Measurements from ENCODE around the gene PAX1. TPM values are rescaled to one million over a fixed set of nuclear protein-coding genes. Genes with fewer than 3 reads are reported as not detected.

The PAX1 gene
- polyA plus RNA-seq (2013, experiment 1 of 2; ENCODE audit: insufficient read length): 0.87 TPM
- 0.92 TPM for polyA plus RNA-seq (2013, experiment 2 of 2; ENCODE audit: insufficient read length)

DNA sequence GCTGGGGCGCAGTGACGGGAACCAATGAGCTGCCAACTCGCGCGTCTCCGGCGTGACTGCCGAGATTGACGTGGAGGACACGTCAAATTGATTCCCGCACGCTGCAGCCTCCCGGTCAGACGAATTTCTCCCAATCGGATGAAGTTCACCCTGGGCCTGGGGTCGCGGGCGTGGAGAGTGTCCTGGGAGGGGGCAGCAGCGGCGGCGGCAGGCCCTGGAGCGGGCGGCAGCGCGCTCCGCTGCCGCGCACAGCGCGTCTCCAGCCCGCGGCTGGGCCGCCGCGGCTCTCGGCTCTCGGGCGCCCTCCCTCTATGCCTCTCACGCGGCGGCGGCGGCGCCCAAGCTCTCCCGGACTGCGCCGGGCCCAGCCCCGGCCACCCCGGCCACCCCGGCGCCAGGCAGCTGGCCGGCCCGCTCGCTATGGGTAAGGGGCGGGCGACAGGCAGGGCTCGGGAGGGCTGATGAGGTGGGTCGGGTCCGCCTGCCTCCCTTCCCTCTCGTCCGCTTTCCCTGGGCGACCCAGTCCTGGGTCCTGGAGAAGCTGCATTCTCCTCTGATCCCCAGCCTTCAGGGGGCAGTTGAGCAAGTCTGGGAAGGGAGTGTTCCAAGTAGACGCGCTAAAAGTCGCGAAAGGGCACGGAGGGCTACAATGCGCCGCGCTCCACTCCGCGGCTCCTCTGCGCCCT is at the start of gene PAX1:
TSS of gene PAX1 (plus strand) at position 90 of the 686 bp plus-strand sequence. CDS start at position 139, 49 bp downstream.
- DNase-seq: peak; percentile 17

DNA sequence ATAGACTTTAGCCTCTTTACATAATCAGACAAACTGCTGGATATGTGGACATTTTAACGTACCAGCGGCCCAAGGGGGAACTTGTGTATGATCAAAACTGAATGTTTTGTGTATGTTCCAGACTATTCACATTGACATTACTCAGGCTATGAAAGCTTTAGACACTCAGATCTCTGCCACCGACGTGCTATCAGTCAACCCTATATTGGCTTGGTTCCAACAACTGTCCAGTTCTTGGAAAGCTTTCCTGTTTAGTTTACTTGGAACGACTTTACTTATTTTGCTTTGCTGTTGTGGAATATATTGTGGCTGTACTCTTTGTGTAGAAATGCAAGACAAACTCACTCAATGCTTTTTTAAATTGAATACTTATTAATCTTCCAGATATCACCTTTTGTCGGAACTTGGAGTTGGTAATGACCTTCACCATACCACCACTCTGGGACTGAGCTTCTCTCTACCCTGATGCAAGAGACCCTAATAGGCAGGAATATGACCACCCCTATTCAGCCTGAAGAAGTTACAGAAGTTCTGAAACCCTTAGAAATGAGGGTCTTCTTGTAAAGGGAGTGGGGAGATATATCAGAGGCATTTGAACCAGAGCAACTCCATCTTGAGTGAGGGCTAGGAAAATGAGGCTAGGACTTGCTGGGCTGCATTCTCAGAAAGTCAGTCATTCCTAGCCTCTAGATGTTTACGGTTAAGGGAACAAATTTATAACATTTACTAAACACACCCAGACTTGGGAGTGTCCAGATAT is 49.0 kb upstream of the PAX1 start:
- no peak for DNase-seq

DNA sequence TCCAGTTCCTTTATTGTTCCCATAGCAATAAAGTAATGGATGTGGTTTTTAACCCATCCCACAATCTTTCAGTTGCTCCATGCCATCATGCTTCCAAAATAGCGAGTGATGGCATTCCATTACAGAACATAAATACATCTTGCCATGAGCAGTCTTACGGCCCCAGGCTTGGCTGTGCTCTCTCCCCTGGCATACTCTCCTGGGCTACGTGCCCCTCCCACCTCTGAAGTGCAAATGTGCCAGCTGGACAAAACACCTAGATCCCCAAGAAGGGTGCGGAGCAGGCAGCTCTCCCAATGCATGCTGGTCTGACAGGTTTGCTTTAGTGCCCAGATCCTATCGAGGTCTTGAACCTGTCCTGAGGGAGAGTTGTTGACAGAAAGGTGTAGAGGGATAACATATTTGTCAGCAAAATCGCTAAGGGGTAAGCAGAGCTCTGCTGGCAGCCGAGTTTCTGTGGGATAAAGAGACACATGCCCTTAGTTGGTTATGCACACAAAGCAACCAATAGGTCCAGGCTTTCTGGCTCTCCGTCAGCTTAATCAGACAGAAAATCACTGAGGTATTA is 43.9 kb upstream of the PAX1 start:
- no peak for DNase-seq

DNA sequence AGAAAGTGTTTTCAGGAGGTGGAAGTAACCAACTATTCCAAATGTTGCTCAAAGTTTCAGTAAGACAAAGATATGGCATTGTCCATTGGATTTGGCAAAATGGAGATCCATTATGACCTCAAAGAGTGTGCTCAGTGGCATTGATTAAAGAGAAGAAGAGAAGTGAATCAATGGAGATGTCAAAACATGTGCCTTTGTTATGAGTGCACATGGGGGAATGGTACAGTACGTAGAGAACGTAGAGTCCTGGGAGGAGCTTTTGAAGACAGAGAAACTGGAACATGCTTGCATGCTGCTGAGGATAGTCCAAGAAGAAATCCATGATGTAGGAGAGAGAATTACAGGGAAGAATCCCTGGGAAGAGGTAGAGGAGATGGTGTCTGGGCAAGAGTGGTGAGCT is 42.0 kb upstream of the PAX1 start:
- no peak for DNase-seq

DNA sequence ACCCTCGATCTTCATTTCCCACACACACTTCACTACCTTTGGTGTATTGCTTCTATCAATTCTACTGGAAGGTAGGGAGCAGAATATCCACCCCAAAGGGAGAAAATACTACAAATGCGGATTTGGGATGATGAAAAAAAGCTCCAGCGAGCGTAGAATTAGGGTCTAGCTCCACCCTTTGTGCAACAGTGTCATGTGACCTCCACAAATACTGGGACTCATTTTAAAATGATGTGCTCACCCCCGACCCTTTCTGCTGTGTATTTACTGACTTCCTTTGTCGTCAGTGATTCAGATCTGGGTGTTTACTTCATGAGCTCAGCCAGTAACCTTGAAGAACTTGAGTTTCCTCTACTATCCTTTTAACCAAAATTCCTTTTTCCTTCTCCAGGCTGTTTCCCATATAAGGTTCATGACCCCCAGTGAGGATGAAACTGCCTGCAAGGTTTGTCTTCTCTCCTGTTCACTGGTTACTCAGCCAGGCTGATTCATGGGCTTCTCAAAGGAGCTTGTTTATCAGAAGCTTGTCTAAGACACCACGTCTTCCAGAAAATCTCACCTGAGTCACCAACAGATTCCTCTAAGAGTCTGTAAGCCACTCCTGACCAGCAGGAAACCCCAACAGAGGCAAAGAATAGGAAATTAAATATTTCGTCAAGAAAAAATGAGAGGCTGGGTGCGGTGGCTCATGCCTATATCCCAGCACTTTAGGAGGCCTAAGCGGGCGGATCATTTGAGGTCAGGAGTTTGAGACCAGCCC is 39.6 kb upstream of the PAX1 start:
- DNase-seq: no peak

DNA sequence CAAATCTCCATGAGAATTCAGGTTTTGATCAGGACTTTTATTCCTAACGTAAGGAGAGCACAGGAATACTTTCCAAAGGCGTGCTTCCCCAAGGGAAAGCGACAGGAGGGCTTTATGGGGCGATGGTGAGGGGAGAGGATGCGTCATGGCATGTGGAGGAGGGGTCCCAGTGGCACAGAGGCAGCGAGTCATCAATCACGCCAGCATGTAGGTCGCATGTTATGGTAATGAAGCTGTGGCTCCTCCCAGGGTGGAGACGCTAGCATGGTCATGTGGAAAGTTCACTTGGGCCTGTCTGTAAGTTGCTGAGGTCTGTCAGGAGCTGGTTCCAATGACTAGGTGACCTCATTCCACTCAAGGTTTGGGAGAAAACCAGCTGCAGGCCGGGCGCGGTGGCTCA is 35.3 kb upstream of the PAX1 start:
- DNase-seq: no peak

DNA sequence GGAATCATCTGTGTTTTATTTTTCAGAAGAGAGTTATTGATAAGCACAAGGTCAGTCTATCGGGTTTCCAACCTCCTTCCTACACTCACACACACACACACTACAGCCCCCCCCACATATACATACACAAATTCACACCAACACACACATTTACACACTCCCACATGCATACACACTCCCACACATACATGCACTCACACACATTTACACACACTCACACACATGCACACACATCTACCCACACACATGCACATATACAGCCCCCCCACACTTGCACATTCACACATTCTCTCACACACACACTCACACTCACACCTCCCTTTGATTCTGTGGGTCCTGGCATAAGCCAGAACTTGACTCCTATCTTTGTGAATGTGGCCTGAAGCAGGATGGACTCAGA is 34.5 kb upstream of the PAX1 start:
- DNase-seq: no peak

DNA sequence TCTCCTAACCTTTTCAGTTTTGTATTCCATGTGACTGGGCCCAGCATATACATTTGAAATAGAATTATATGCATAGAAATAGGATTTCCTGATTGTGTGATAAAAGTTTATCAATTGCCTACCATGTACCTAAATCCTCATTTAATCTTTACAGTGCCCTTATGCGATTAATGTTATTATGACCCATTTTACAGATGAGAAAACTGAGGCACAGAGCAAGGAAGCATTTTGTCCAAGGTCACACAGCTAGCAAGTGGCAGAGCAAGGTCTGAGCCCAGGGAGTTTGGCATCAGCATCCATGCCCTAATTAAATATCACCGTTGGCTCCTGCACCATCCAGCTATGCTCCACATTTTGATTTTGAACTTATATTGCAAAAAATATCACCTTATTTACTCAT is 28.2 kb upstream of the PAX1 start:
- DNase-seq: no peak

DNA sequence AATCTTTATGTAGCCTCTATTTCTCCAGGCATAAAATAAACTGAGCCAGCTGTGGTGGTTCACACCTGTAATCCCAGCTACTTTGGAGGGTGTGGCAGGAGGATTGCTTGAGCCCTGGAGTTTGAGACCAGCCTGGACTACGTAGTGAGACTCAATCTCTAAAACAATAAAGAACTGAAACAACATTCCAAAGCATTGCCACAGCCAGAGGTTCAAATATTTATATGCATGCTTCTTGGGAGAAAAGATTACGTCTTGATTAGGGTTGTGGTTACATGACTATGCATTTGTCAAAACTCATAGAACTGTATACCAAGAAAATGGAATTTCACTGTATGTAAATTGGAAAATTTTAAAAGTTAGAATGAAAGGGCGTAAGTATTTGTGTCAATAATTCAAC is 27.7 kb upstream of the PAX1 start:
- no peak for DNase-seq

DNA sequence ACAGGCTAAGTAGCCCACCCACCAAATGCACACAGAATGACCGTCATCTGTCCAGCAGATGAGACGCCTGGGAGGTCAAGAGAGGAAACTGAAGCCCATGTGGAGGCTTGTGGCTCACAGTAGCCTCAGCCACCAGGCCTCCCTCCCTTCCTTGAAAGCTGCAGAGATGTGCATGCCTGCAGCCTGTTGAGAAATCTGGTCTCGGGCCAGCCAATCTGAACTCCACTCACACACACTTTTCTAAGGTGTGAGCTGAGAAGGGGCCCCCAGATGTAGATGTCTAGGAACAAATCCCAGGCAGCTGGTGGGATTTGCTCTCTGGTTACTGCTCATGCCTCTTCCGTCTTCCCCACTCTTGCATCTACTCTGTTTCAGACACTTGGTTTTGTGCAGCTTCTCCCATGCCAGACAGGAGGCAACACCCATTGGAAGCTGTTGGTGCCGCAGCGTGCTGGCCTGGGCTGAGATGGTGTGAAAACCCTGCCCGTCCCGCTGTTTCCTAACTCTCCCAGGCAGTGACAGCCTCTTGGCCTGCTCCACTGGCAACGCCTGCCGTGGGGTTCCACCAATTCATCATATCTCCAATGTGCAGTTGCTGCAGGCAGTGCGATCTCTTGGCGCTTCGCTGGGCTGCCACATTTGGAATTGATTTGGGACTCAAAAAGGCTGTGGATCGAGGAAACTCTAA is 24.1 kb upstream of the PAX1 start:
- no peak for DNase-seq

DNA sequence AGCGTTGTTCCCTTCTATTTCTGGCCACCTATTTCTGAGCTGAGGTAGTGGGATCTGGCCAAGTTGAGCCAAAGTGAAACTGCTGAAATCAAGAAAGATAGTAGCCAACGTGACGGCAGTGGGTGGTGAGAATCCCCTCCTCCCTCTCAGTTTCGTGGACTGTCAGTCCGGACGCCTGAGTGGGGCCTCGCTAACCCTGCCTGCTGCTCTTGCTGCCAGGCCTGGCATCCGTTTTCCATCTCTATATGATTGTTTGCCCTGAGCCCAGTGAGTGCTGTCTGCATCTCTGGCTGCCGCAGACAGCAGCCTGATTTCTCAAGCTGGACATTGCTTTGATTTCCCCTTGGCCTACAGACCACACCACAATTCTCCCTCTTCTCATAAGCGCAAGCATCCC is 23.5 kb upstream of the PAX1 start:
- peak; percentile 28 for DNase-seq

DNA sequence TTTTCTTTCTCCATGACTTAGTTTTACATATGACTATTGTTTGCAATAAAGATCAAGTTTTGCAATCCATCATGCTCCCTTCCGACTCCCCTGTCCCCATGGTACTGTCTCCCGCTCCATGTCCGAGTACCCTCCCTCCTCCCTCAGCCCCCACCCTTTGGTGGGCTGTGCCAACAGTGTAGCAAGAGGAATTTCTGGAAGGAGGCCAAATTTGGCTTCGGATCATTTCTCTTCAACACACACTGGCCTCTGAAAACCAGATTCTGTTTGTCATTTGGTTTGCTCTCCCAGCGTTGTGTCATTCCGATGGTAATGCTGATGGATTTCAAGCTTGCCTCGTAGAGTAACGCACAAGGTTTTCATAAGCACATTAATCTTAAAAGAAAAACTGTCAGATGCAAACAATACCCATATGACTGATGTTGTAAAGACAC is 22.9 kb upstream of the PAX1 start:
- DNase-seq: peak; percentile 36

DNA sequence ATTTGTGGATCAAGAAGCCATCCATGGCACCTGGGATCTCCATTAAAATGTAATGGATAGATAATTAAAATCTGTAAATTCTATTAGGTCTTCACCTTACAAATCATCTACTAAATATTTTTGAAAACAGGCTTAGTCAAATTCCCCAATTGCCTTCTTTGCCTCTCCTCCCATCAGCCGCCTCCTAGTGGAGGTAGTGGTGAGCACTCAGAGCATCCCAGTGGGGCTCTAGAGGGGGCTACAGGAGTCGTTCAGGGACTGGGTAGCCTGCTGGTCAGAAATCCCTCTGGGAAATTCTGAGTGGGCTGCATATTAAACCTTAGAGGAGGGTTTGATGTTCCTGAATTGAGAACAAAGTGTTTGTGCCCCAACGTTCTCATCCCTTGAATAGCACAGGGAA is 20.8 kb upstream of the PAX1 start:
- DNase-seq: no peak

DNA sequence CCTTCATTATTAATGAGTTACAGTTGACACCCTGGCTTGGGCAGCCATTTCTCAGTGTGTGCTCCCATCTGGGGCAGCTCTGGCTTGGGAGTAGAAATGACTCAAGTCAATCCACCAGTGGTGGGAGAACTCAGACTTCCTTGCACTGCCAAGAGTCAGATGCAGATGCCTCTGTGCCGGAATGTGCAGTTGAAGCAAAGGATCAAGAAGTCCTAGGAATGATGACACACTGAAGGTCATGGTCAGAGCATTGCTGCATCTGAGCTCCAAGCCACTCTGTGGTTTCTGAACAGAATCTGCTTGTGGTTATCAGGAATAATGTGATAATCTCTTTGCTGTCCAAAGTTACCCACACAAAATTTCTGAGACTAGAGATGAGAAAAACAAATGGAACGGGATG is 19.5 kb upstream of the PAX1 start:
- peak; percentile 25 for DNase-seq

DNA sequence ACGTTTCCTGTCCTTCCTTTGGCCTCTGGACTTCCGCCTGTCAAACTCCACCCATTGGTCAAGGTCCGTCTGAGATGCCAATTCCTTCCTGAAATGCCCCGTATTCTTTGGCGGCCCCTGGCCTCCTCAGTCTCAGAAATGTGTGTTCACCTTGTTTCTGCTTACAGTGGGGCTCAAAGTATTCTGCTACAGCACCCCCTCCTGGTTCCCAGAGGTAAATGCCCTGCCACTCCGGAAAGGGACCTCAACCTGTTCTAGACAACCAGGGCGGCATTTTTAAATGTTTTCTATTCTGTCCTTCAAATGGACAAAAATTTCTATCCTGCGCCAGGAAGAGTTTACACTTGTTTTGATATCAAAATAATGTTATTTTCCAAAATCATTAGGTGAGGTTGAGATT is 12.1 kb upstream of the PAX1 start:
- no peak for DNase-seq

DNA sequence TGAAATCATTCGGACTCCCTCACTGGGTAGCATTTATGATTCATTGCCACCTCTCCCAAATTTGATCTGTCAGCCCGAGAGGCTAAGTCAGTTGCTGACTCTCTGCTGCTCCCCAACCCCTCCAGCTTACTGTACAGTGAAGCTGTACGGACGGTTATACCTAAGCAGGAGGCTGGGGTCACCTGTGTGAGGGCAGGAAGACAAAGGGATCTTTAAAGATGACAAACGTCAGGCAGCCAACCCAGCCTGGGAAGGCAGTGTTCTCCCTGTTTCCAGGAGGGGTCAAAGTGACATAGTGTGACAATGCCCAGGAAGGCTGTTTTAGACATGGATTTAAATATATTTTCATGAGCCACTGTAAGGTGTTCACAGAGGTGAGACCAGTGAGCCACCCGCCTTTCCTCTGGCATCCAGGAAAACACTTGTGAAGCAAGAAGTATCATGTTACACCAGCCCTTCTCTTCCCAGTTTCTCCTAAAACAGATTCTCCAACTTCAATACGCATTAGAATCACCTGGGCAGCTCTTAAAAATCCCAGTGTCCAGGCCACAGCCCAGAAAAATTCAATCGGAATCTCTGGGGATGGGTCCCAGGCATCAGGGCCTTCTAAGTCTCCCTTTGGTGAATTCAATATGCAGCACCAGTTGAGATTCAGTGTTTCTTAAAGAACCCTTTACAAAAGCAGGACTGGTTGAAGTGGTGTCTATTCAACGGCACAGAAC is 6.8 kb upstream of the PAX1 start:
- no peak for DNase-seq

DNA sequence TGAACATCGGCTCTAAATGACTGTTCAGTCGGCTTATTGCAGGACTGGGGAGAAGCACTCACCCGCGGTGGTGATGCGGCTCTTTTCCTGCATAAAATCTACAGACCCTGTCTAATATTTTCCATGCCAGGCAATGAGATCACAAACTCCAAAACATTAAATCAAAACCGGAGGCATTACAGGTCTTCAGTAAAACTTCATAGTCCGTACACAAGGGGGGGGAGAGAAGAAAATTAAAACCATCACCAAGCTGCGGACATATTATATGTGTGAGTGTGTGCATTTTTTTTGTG is 6.3 kb upstream of the PAX1 start:
- DNase-seq: no peak

DNA sequence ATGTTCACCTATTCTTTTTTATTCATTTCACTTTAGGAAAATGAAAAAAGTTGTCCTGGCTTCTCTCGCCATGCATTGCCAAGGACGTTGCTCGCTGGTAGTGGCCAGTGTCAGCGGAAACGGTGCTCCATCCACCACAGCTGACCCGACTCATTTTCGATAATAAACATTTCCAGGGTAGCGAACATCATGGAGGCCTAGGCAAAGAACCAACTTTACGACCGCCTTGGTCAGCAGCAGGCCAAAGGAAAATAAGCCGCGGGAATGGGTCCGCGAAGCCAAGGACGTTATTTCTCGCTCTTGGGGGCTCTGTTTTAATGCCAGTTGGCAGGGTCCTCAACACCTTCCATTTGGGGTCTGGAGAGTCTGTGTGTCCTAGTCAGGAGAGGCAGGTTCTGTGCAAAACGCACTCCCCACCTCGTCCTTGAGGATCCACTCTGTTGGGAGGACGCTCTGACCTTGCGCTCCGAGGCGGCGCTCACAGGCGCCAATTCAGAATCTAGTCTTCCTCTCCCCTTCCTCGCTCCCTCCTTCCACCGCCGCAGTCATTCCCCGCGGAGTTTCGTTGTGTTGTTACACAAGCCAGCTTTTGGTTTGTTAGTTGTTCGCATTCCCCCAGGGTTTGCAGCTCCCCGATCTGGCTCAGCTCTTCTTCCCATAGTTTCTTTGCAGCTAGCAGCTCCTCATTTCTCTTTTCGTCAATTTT is 4.1 kb upstream of the PAX1 start:
- no peak for DNase-seq

DNA sequence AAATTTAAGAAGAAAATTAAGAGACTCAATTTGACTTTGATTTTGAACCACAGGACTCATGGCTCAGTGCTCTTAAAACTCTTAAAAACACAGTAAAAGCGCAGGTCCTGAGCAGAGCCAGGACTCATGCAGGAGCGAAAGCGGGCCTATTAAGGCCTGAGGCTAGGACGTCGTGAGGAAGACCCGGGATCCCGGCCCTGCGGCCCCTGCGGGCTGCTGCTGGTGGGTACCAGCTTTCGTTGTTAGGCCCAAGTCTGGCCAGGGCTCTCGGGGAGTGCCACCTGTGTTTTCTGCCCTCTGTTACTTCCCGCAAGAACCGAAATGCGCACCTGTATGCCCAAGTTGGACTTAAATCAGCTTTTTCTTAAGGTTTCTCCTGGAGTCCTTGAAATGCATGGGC is 3.4 kb upstream of the PAX1 start:
- no peak for DNase-seq

DNA sequence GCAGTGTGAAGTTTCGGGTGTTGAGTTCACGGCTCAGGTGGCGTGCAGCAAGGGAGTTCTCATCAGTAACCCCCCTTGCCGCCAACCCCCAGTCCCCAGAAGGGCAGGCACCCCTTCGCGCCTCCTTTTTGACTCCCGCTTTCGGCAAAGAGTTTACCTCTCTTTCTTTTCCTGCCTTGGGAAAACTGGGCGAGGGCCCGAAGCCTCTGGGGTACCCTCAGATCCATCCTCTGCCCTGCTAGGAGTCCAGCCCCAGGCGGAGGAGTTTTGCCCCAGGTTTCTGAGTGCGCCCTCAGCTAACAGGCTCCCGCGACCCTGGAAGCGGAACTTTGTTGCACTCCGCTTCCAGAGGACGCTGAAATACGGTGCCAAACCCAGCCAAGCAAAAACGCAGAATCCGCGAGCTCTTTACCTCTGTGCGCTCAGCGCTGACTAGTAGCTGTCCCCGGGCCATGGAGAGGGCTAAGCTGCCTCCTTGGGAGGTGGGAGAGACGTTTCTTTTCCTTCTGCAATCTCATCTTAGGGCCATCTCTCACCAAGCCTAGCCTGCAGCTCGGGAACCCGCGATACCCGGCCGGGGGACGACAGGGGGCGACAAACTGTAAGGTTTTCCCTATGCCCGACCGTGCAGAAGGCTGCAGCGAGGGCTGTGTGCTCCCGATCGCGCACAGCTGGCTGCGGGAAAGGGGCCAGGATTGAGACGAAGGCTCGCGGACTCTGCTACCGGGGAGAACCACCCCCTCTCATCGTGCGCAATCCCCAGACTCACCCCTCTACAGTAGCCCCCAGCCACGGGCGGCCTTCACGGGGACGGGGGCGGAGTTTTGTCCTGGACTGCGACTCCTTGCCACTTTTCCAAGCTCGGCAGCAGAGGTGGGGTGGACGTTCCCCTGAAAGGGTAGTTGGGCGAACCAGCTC is 2.7 kb upstream of the PAX1 start:
- peak; percentile 62 for DNase-seq

Data from fibroblast of skin of abdomen (primary cell).